Upper lobe of right lung (tissue), 1 donor: ENCODE measurements around the gene GAREM2. TPM values are rescaled to one million over a fixed set of nuclear protein-coding genes. Genes with fewer than 3 reads are reported as not detected.

Experiments used
- ATAC-seq: fragments of 200-7000 bp; cut with Tn5 transposase; one replicate; pipeline ENCODE4 v1.9.1; 2020; ENCODE audit warnings: mild to moderate bottlenecking, moderate library complexity
- DNase-seq: peaks from one replicate; pipeline ENCODE4 v3.0.0-alpha.2; 2020
- H3K27ac ChIP-seq: fragments of 200-600 bp; one replicate; pipeline ENCODE4 v1.8.0; 2022
- H3K27me3 ChIP-seq: fragments of 200-600 bp; one replicate; pipeline ENCODE4 v1.8.0; 2022; ENCODE audit warnings: mild to moderate bottlenecking
- H3K36me3 ChIP-seq: fragments of 200-600 bp; one replicate; pipeline ENCODE4 v1.8.0; 2022
- H3K4me1 ChIP-seq: fragments of 200-600 bp; one replicate; pipeline ENCODE4 v1.8.0; 2022
- H3K4me3 ChIP-seq: fragments of 200-600 bp; one replicate; pipeline ENCODE4 v1.8.0; 2022; ENCODE audit warnings: mild to moderate bottlenecking
- H3K9me3 ChIP-seq: fragments of 200-600 bp; one replicate; pipeline ENCODE4 v1.8.0; 2022
- CTCF ChIP-seq: fragments of 200-600 bp; IDR thresholded peaks from one replicate; pipeline ENCODE4 v1.8.0; 2022; ENCODE audit warnings: antibody characterized with exemption
- intact Hi-C: fragments of 100-400 bp; cut with DNase I; formaldehyde crosslinking; loops from one replicate; pipeline ENCODE4 v1.11.0; 2022
- total RNA-seq: library from RNA; stranded (reverse); fragmentation: NEBNext Ultra II Directional; extraction: Animal tissue kit (Norgen Biotek cat#: 25700); gene quantifications from one replicate; pipeline ENCODE4 v1.2.1, GENCODE V29; 2021
- donor health status: DM: no; HTN: yes; CAD: no; lungs with severe emphysema.

Gene GAREM2
- total RNA-seq, 1 donor from 2014 or later, result 1.9 TPM

- H3K27ac ChIP-seq, result no peak overlapping the region
- H3K27me3 ChIP-seq, result no peaks in the 10 kb centered on the region
- no peak for DNase-seq
- peaks cover 92% of the 10 kb centered on the region for H3K36me3 ChIP-seq
- no peaks in the 10 kb centered on the region for H3K9me3 ChIP-seq
- H3K4me3 ChIP-seq, result no peak overlapping the region
- intact Hi-C loops, result no loop called here
- no peak for ATAC-seq
- no peak for TF ChIP-seq CTCF
- no peaks in the 10 kb centered on the region for H3K4me1 ChIP-seq
Observed at GRCh38 chr2:26229595-26229994, 56.7 kb downstream of the GAREM2 start.

GRCh38 chr2:26230806-26231205 is 57.9 kb downstream of the GAREM2 start:
- Histone ChIP-seq H3K27ac (no peak overlapping the region), H3K4me1 (no peaks in the 10 kb centered on the region), H3K36me3 (peaks cover 92% of the 10 kb centered on the region), H3K9me3 (no peaks in the 10 kb centered on the region), H3K27me3 (no peaks in the 10 kb centered on the region), H3K4me3 (no peak overlapping the region)
- TF ChIP-seq CTCF, result no peak
- intact Hi-C loops, result no loop called here
- ATAC-seq, result no peak
- DNase-seq, result no peak

- no peak overlapping the region for H3K4me3 ChIP-seq
- no peak overlapping the region for H3K27ac ChIP-seq
- ATAC-seq (no peak), DNase-seq (no peak)
- peaks cover 10% of the 10 kb centered on the region for H3K4me1 ChIP-seq
- intact Hi-C loops, result no loop called here
- no peaks in the 10 kb centered on the region for H3K9me3 ChIP-seq
- peaks cover 87% of the 10 kb centered on the region for H3K36me3 ChIP-seq
- no peaks in the 10 kb centered on the region for H3K27me3 ChIP-seq
- peak; percentile 33 for TF ChIP-seq CTCF
Observed at GRCh38 chr2:26235089-26235488, 62.2 kb downstream of the GAREM2 start.

- intact Hi-C loops, result no loop called here
- Histone ChIP-seq H3K9me3 (no peaks in the 10 kb centered on the region), H3K36me3 (peaks cover 59% of the 10 kb centered on the region), H3K27ac (no peak overlapping the region), H3K27me3 (no peaks in the 10 kb centered on the region), H3K4me3 (no peak overlapping the region), H3K4me1 (peaks cover 33% of the 10 kb centered on the region)
- no peak for TF ChIP-seq CTCF
- ATAC-seq, result no peak
- no peak for DNase-seq
Observed at GRCh38 chr2:26237868-26238267, 65.0 kb downstream of the GAREM2 start.

- Histone ChIP-seq H3K4me3 (no peak overlapping the region), H3K4me1 (peaks cover 39% of the 10 kb centered on the region), H3K27ac (no peak overlapping the region), H3K9me3 (no peaks in the 10 kb centered on the region), H3K36me3 (peaks cover 53% of the 10 kb centered on the region), H3K27me3 (no peaks in the 10 kb centered on the region)
- intact Hi-C loops, result no loop called here
- no peak for TF ChIP-seq CTCF
- no peak for DNase-seq
- no peak for ATAC-seq
Observed at GRCh38 chr2:26238311-26238958, 65.5 kb downstream of the GAREM2 start.

Other genes starting within 250 kb of the GAREM2 start
- gene KIF3C, start 190.6 kb upstream of the GAREM2 start, total RNA-seq, result 6.5 TPM
- gene RAB10, start 139.0 kb upstream of the GAREM2 start, total RNA-seq, result 111 TPM
- gene HADHA, start 71.5 kb downstream of the GAREM2 start, total RNA-seq, result 118 TPM
- 105 TPM for gene HADHB, start 71.9 kb downstream of the GAREM2 start, total RNA-seq
- 14.8 TPM for gene SELENOI, start 173.1 kb downstream of the GAREM2 start, total RNA-seq
- 0.17 TPM for gene ADGRF3, start 173.7 kb downstream of the GAREM2 start, total RNA-seq
- gene DRC1, start 228.8 kb downstream of the GAREM2 start, total RNA-seq, result not detected